Testis (tissue), 2 donors: Measurements from ENCODE around the gene SHISA6.

Experiments
- CTCF ChIP-seq, 3 experiments: fragments of 450-650 bp in 2 of 3; fragments of 200-600 bp in 1 of 3; sonication (generic) in 1 of 3; IDR thresholded peaks; one replicate each; pipeline ENCODE4 v1.5.1; 2016 to 2019; ENCODE audit warnings: antibody characterized with exemption in 3 of 3, mild to moderate bottlenecking in 2 of 3, moderate library complexity in 1 of 3
- POLR2A ChIP-seq: fragments of 450-650 bp; IDR thresholded peaks from one replicate; pipeline ENCODE4 v1.6.1; 2017; ENCODE audit warnings: antibody characterized with exemption, mild to moderate bottlenecking, moderate library complexity

- TF ChIP-seq POLR2A (no peak), CTCF (IDR thresholded peaks at IDR 0.05) (no peak)
Measured at GRCh38 chr17:11195801-11196200, 45.2 kb upstream of the SHISA6 start.
